K562 (cell line): ENCODE measurements around the gene SLC25A36. TPM values are rescaled to one million over a fixed set of nuclear protein-coding genes. Genes with fewer than 3 reads are reported as not detected.

Experiments used
- ATAC-seq: fragments of 200-7000 bp; cut with Tn5 transposase; 3 replicates; pipeline ENCODE4 v1.9.1; 2020; ENCODE audit warnings: moderate library complexity
- BruUV-seq: library from RNA; stranded (reverse); fragments of 400-500 nt; replicated peaks from 2 replicates; lab custom pipeline; 2021; lab: Mats Ljungman, UMichigan
- CTCF ChIA-PET: fragments of 300-600 bp; formaldehyde crosslinking; extraction: SDS; loops from one replicate; lab custom pipeline; 2021; ENCODE audit warnings: low intra/inter-chr PET ratio; lab: Yijun Ruan, JAX
- POLR2A ChIA-PET: fragments of 300-600, 350-650 bp; sonication (Branson Sonifier 250); formaldehyde crosslinking; extraction: SDS; loops from one replicate; lab custom pipeline; 2021; ENCODE audit warnings: antibody characterized with exemption, inconsistent platforms; lab: Yijun Ruan, JAX
- DNase-seq, 4 experiments: peaks; one replicate each; pipeline versions ENCODE4 v3.0.0 to v3.0.0-alpha.2; 2011 to 2018; ENCODE audit warnings: low spot score in 3 of 4, mixed read lengths in 3 of 4; ENCODE audit errors: extremely low read depth in 1 of 4
- FAIRE-seq: peaks from 2 replicates; lab custom pipeline; 2011; peaks lifted over from hg19 to GRCh38; lab: Jason Lieb, UNC
- H2AFZ ChIP-seq: 2 replicates; pipeline ENCODE4 v1.6.0; 2011; ENCODE audit warnings: low read depth, low read length, control low read depth, inconsistent platforms
- H3K27ac ChIP-seq: fragments of 200-600 bp; 3 replicates; pipeline ENCODE4 v1.8.0; 2011; ENCODE audit warnings: low read depth, mild to moderate bottlenecking, control low read depth, inconsistent platforms, low read length, moderate library complexity, mixed read lengths; ENCODE audit errors: extremely low read depth
- H3K27me3 ChIP-seq, 2 experiments: fragments of 300-600 bp in 1 of 2; 2 replicates in 1 of 2; 3 replicates in 1 of 2; pipeline versions ENCODE4 v1.6.0 to v1.8.0; 2011; ENCODE audit warnings: inconsistent platforms in 2 of 2, low read length in 2 of 2, mild to moderate bottlenecking in 1 of 2, mixed read lengths in 1 of 2, moderate library complexity in 1 of 2; ENCODE audit not compliant: control insufficient read depth in 2 of 2, insufficient read depth in 2 of 2
- H3K36me3 ChIP-seq: fragments of 300-600 bp; 3 replicates; pipeline ENCODE4 v1.8.0; 2011; ENCODE audit warnings: mild to moderate bottlenecking, low read length, inconsistent platforms; ENCODE audit not compliant: control insufficient read depth, insufficient read depth
- H3K4me1 ChIP-seq, 2 experiments: fragments of 200-600 bp in 1 of 2; replicated peaks in 1 of 2; 2 replicates in 1 of 2; 3 replicates in 1 of 2; pipeline versions ENCODE4 v1.5.1 to v1.8.0; 2011; ENCODE audit warnings: inconsistent platforms in 2 of 2, low read length in 2 of 2, mild to moderate bottlenecking in 1 of 2, mixed read lengths in 1 of 2, moderate library complexity in 1 of 2; ENCODE audit not compliant: control insufficient read depth in 2 of 2, insufficient read depth in 2 of 2
- H3K4me2 ChIP-seq: 2 replicates; pipeline ENCODE4 v1.6.1; 2011; ENCODE audit warnings: low read length, control low read depth, inconsistent platforms, mixed read lengths; ENCODE audit not compliant: insufficient read depth
- H3K4me3 ChIP-seq: fragments of 200-600 bp; sonication (generic), shearing (Covaris generic); 2 replicates; pipeline ENCODE4 v1.5.1; 2016; ENCODE audit warnings: control low read depth, inconsistent platforms
- H3K79me2 ChIP-seq: fragments of 200-600 bp; 3 replicates; pipeline ENCODE4 v1.8.0; 2011; ENCODE audit warnings: low read length, inconsistent platforms; ENCODE audit not compliant: control insufficient read depth, insufficient read depth
- H3K9ac ChIP-seq, 2 experiments: 2 replicates each; pipeline versions ENCODE4 v1.6.0 to v1.6.1; 2011; ENCODE audit warnings: low read depth in 2 of 2, low read length in 2 of 2, control low read depth in 1 of 2, inconsistent platforms in 1 of 2, mild to moderate bottlenecking in 1 of 2, mixed read lengths in 1 of 2; ENCODE audit not compliant: insufficient read depth in 1 of 2
- H3K9me1 ChIP-seq: one replicate; pipeline ENCODE4 v1.6.0; 2011; ENCODE audit warnings: inconsistent platforms, mild to moderate bottlenecking, low read length, moderate library complexity; ENCODE audit not compliant: control insufficient read depth, insufficient read depth
- H3K9me3 ChIP-seq: replicated peaks from 2 replicates; pipeline ENCODE4 v1.5.1; 2011; ENCODE audit warnings: low read depth, low read length, inconsistent platforms; ENCODE audit not compliant: control insufficient read depth, insufficient read depth
- H4K20me1 ChIP-seq: replicated peaks from 2 replicates; pipeline ENCODE4 v1.6.1; 2011; ENCODE audit warnings: low read length, inconsistent platforms, mixed read lengths; ENCODE audit not compliant: control insufficient read depth, insufficient read depth
- ARID1B ChIP-seq: fragments of 450-650 bp; IDR thresholded peaks from 2 replicates; pipeline ENCODE4 v1.6.1; 2016; ENCODE audit warnings: antibody characterized with exemption, mild to moderate bottlenecking, inconsistent platforms
- BACH1 ChIP-seq: fragments of 200-800 bp; sonication (Bioruptor generic); IDR thresholded peaks from 2 replicates; pipeline ENCODE4 v1.6.1; 2016; ENCODE audit warnings: missing genetic modification characterization, missing compliant biosample characterization
- HIVEP1 ChIP-seq: fragments of 250-450 bp; sonication (Bioruptor Pico); IDR thresholded peaks from 2 replicates; pipeline ENCODE4 v1.4.0; 2020; ENCODE audit warnings: mild to moderate bottlenecking
- TCF7 ChIP-seq: sonication (generic); IDR thresholded peaks from 2 replicates; pipeline ENCODE4 v1.6.1; 2016; ENCODE audit warnings: antibody characterized with exemption, borderline replicate concordance
- ZNF146 ChIP-seq: IDR thresholded peaks from one replicate; pipeline ENCODE4 v1.6.1; 2018; ENCODE audit warnings: missing compliant biosample characterization; ENCODE audit not compliant: unreplicated experiment
- ZNF324 ChIP-seq: fragments of 250-450 bp; sonication (Bioruptor Pico); IDR thresholded peaks from 2 replicates; pipeline ENCODE4 v1.4.0; 2020; ENCODE audit warnings: mild to moderate bottlenecking
- WGBS: fragments of 100-300 bp; shearing (Covaris generic); methylation state at CpG from one replicate; pipeline ENCODE4 v1.1.6; 2016; ENCODE audit warnings: low coverage, mixed read lengths; ENCODE audit not compliant: insufficient coverage; ENCODE audit errors: missing lambda C conversion rate; 5-methylcytosine and 5-hydroxymethylcytosine counted together
- in situ Hi-C: fragments of 300-500 bp; cut with MboI; formaldehyde crosslinking; loops from 4 replicates; pipeline ENCODE4 v1.15.0; 2018; ENCODE audit warnings: inconsistent platforms, mixed read lengths
- intact Hi-C: fragments of 100-400 bp; cut with micrococcal nuclease; formaldehyde crosslinking; loops from 2 replicates; pipeline ENCODE4 v1.14.2; 2022
- polyA plus RNA-seq, 8 experiments: library from polyadenylated mRNA; depleted of rRNA in 4 of 8; stranded (reverse) in 5 of 8; unstranded in 3 of 8; fragments of >200 nt; fragmentation: Nextera tagmentation in 2 of 8; fragmentation: Illumina TruSeq in 1 of 8; extraction: Ambion mirVana in 2 of 8; extraction: Trizol in 1 of 8; gene quantifications; 2 replicates each; pipeline versions ENCODE4 v1.2.1 to v1.2.3, GENCODE V29; 2011 to 2014; ENCODE audit warnings: inconsistent platforms in 1 of 8, missing spikeins in 1 of 8
- total RNA-seq, 7 experiments: library from RNA; depleted of rRNA in 6 of 7; stranded (reverse); fragments of >200 nt in 6 of 7; fragmentation: Illumina TruSeq in 2 of 7; extraction: Trizol in 2 of 7; gene quantifications; 2 replicates each; pipeline versions ENCODE4 v1.2.1 to v1.2.3, GENCODE V29; 2011 to 2021; ENCODE audit warnings: low replicate concordance in 1 of 7
- TF ChIP-seq, protein P1 (sequence below): sonication (generic); IDR thresholded peaks from 2 replicates; pipeline ENCODE4 v1.6.1; 2016
- TF ChIP-seq, protein P2 (sequence below): fragments of 250-450 bp; sonication (Bioruptor Pico); IDR thresholded peaks from 2 replicates; pipeline ENCODE4 v1.8.0; 2022; ENCODE audit warnings: inconsistent platforms

The SLC25A36 gene
- total and polyA plus RNA-seq, 9 of the 15 experiments (the other 6 are each of a cell fraction or from before 2014, with no cell fraction given), result 12.0 to 95.3 (median 43.3) TPM

DNA sequence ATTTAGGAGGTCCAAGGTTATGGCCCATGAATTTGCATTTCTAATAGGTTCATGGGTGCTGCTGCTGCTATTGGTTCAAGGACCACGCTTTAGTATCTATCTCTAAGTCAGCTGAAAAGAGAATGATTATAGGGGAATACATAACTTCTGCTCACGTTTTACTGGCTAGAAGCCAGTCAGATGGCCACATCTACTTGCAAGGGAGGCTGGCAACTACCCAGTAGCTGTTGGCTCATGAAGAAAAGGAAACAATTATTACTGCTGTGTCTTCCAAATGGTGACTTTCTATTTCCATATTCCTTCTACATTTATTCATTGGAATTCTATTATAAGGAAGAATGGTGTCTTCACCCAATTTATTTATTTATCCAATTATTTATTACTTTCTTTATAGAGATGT is 54.2 kb downstream of the SLC25A36 start (continued):
- TF ChIP-seq ARID1B (no peak), ZNF324 (no peak)
- TF ChIP-seq, protein P1, sequence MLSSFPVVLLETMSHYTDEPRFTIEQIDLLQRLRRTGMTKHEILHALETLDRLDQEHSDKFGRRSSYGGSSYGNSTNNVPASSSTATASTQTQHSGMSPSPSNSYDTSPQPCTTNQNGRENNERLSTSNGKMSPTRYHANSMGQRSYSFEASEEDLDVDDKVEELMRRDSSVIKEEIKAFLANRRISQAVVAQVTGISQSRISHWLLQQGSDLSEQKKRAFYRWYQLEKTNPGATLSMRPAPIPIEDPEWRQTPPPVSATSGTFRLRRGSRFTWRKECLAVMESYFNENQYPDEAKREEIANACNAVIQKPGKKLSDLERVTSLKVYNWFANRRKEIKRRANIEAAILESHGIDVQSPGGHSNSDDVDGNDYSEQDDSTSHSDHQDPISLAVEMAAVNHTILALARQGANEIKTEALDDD, result no peak

DNA sequence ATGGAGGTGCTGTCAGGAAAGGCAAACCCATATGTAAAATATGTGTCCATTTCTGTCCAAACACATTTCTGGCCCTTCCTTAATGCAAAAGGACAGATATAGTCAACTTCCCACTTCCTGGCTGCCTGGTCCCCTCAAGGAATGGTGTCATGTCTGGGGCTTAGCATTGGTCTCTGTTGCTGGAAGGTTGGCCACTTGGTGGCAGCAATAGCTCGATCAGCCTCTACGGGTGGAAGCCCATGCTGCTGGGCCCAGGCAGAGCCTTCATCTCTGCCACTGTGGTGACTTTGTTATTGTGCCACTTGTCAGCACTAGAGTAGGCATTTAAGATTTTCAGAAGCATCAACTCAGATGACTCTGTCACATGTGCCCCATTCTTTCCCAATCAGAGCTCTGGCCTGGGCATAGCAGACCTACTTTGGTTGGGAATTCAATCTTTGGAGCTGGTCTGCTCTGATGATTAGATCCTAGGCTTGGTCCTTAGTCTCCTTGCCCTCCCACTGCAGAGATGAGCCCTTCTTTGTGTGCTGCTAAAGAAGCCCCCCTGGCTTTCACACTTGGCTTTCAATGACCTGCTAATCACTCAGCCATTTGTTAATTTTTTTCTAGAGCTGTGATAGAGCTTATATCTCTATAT is 58.5 kb downstream of the SLC25A36 start:
- Histone ChIP-seq H3K4me3 (no peak overlapping the region), H3K9ac (no peak overlapping the region), H3K4me1 (no peaks in the 10 kb centered on the region), H3K27ac (no peak overlapping the region), H3K79me2 (no peaks in the 10 kb centered on the region), H4K20me1 (no peaks in the 10 kb centered on the region), H2AFZ (no peak overlapping the region), H3K9me1 (no peaks in the 10 kb centered on the region), H3K9me3 (no peaks in the 10 kb centered on the region), H3K36me3 (no peaks in the 10 kb centered on the region), H3K27me3 (peaks cover 0 to 6% of the 10 kb centered on the region in 2 experiments; a peak in 1 of 5 replicates), H3K4me2 (no peak overlapping the region)
- FAIRE-seq (peak; percentile 94), DNase-seq (peak; percentile 20 to 65 (median 33)), ATAC-seq (peak; percentile 99)
- intact Hi-C loops, result loop anchor here (1.0 kb wide), 2 partner anchors 106 to 192 kb away; no protein-coding TSS in a partner anchor
- ChIA-PET POLR2A (interaction anchor here (0.9 to 1.0 kb wide), 2 partner anchors 9 to 193 kb away, joined by 3 to 5 read pairs; no protein-coding TSS in a partner anchor), CTCF (interaction anchor here (1.3 to 3.2 kb wide), 3 partner anchors 104 to 192 kb away, joined by 3 to 21 read pairs (median 13); no protein-coding TSS in a partner anchor)
- BruUV-seq, result no TSS peak
- WGBS, result 3% methylated on average over 2 of the region's 2 CpGs
- in situ Hi-C loops, result loop anchor here (25.0 kb wide), 1 partner anchor 187 kb away; no protein-coding TSS in a partner anchor
- no peak for TF ChIP-seq TCF7
- TF ChIP-seq HIVEP1 (CRISPR knock-in tag), result no peak
- TF ChIP-seq, protein P2, sequence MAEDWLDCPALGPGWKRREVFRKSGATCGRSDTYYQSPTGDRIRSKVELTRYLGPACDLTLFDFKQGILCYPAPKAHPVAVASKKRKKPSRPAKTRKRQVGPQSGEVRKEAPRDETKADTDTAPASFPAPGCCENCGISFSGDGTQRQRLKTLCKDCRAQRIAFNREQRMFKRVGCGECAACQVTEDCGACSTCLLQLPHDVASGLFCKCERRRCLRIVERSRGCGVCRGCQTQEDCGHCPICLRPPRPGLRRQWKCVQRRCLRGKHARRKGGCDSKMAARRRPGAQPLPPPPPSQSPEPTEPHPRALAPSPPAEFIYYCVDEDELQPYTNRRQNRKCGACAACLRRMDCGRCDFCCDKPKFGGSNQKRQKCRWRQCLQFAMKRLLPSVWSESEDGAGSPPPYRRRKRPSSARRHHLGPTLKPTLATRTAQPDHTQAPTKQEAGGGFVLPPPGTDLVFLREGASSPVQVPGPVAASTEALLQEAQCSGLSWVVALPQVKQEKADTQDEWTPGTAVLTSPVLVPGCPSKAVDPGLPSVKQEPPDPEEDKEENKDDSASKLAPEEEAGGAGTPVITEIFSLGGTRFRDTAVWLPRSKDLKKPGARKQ (CRISPR knock-in tag), result no peak
- no peak for TF ChIP-seq BACH1
- no peak for TF ChIP-seq ZNF146
